C4-2B (cell line): ENCODE data around the gene GSX2.

ENCODE experiments used
- ZFX ChIP-seq: fragments of 450-650 bp; IDR thresholded peaks from 2 replicates; pipeline ENCODE4 v1.6.1; 2017
- TF ChIP-seq, protein P1 (sequence below): fragments of 450-650 bp; conservative IDR thresholded peaks from 2 replicates; pipeline ENCODE4 v1.5.1; 2017; ENCODE audit warnings: mild to moderate bottlenecking

DNA sequence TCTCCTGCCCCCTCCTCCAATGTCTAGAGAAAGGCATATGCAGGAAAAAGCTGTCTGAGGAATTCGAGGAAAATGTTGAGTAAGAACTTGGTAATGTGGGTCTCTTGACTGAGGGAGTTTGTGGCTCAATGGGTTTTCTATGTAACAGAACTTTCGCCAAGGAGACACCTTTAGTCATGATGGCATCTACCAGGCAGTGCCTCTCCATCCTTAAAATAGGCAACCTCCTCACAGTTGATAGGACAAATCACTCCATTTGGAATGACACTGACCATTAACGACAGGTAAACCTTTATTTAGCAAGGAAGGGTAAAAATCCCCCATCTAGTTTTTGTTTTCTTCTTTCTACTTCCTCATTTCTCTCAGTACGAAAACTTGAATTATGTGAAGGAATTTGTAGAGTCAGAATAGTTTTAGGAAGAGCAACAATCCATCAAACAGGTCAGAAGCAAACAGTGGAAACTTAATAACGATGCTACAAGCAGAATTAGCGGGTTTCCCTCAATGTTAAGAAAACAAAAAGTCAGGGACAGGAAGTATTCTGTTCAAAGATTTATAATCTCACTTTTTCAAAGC, 2.7 kb downstream of the GSX2 start:
- TF ChIP-seq, protein P1, sequence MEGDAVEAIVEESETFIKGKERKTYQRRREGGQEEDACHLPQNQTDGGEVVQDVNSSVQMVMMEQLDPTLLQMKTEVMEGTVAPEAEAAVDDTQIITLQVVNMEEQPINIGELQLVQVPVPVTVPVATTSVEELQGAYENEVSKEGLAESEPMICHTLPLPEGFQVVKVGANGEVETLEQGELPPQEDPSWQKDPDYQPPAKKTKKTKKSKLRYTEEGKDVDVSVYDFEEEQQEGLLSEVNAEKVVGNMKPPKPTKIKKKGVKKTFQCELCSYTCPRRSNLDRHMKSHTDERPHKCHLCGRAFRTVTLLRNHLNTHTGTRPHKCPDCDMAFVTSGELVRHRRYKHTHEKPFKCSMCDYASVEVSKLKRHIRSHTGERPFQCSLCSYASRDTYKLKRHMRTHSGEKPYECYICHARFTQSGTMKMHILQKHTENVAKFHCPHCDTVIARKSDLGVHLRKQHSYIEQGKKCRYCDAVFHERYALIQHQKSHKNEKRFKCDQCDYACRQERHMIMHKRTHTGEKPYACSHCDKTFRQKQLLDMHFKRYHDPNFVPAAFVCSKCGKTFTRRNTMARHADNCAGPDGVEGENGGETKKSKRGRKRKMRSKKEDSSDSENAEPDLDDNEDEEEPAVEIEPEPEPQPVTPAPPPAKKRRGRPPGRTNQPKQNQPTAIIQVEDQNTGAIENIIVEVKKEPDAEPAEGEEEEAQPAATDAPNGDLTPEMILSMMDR: no peak
- no peak for TF ChIP-seq ZFX
